H9 (cell line): ENCODE data around the gene LRRC39. TPM values are rescaled to one million over a fixed set of nuclear protein-coding genes. Genes with fewer than 3 reads are reported as not detected.

ENCODE experiments used
- DNase-seq: peaks from one replicate; pipeline ENCODE4 v3.0.0-alpha.2; 2017
- H2AFZ ChIP-seq: one replicate; pipeline ENCODE4 v1.6.1; 2013; ENCODE audit warnings: mild to moderate bottlenecking, low read length, control low read depth, moderate library complexity
- H2AK5ac ChIP-seq: 2 replicates; pipeline ENCODE4 v1.6.1; 2013; ENCODE audit warnings: low read length, control low read depth, mixed read lengths; ENCODE audit not compliant: insufficient read length
- H2BK120ac ChIP-seq: one replicate; pipeline ENCODE4 v1.6.1; 2013; ENCODE audit warnings: low read depth, mild to moderate bottlenecking, low read length, control low read depth, inconsistent platforms; ENCODE audit not compliant: poor library complexity, severe bottlenecking
- H2BK12ac ChIP-seq: 2 replicates; pipeline ENCODE4 v1.6.1; 2013; ENCODE audit warnings: low read length, control low read depth, mixed read lengths, low read depth; ENCODE audit not compliant: insufficient read length
- H2BK15ac ChIP-seq: 2 replicates; pipeline ENCODE4 v1.6.1; 2013; ENCODE audit warnings: low read depth, low read length, control low read depth
- H2BK20ac ChIP-seq: one replicate; pipeline ENCODE4 v1.6.1; 2013; ENCODE audit warnings: low read depth, mild to moderate bottlenecking, low read length, control low read depth, inconsistent platforms; ENCODE audit not compliant: poor library complexity, severe bottlenecking
- H2BK5ac ChIP-seq: 2 replicates; pipeline ENCODE4 v1.6.1; 2013; ENCODE audit warnings: low read length, control low read depth, mixed read lengths; ENCODE audit not compliant: insufficient read length
- H3K14ac ChIP-seq: 2 replicates; pipeline ENCODE4 v1.6.1; 2013; ENCODE audit warnings: low read length, control low read depth; ENCODE audit not compliant: insufficient read depth
- H3K18ac ChIP-seq: 2 replicates; pipeline ENCODE4 v1.6.1; 2013; ENCODE audit warnings: low read depth, mild to moderate bottlenecking, mixed read lengths, low read length, control low read depth; ENCODE audit not compliant: insufficient read length
- H3K23ac ChIP-seq: 2 replicates; pipeline ENCODE4 v1.6.1; 2013; ENCODE audit warnings: low read length, control low read depth, mixed read lengths, low read depth; ENCODE audit not compliant: insufficient read length
- H3K23me2 ChIP-seq: 2 replicates; pipeline ENCODE4 v1.6.1; 2013; ENCODE audit warnings: low read depth, mild to moderate bottlenecking, mixed read lengths, low read length, control low read depth; ENCODE audit not compliant: insufficient read length, poor library complexity, severe bottlenecking
- H3K27ac ChIP-seq: 2 replicates; pipeline ENCODE4 v1.5.1; 2013; ENCODE audit warnings: low read length, control low read depth, mixed read lengths, low read depth; ENCODE audit not compliant: insufficient read length
- H3K27me3 ChIP-seq: 2 replicates; pipeline ENCODE4 v1.6.1; 2013; ENCODE audit warnings: low read length, control low read depth, inconsistent platforms; ENCODE audit not compliant: insufficient read depth
- H3K4ac ChIP-seq: 2 replicates; pipeline ENCODE4 v1.6.1; 2013; ENCODE audit warnings: low read depth, mild to moderate bottlenecking, control low read depth, inconsistent platforms, low read length, moderate library complexity
- H3K4me1 ChIP-seq: 2 replicates; pipeline ENCODE4 v1.6.1; 2013; ENCODE audit warnings: low read length, control low read depth, inconsistent platforms; ENCODE audit not compliant: insufficient read depth
- H3K4me2 ChIP-seq: 2 replicates; pipeline ENCODE4 v1.6.1; 2013; ENCODE audit warnings: low read length, control low read depth, mixed read lengths; ENCODE audit not compliant: insufficient read length, insufficient read depth
- H3K56ac ChIP-seq: 2 replicates; pipeline ENCODE4 v1.6.1; 2013; ENCODE audit warnings: low read depth, mild to moderate bottlenecking, mixed read lengths, low read length, control low read depth; ENCODE audit not compliant: insufficient read length
- H3K79me1 ChIP-seq: 2 replicates; pipeline ENCODE4 v1.6.1; 2013; ENCODE audit warnings: low read depth, mild to moderate bottlenecking, moderate library complexity, low read length, control low read depth, inconsistent platforms; ENCODE audit not compliant: insufficient read depth, poor library complexity, severe bottlenecking
- H3K79me2 ChIP-seq: 2 replicates; pipeline ENCODE4 v1.6.1; 2013; ENCODE audit warnings: low read length, control low read depth, inconsistent platforms; ENCODE audit not compliant: insufficient read depth
- H3K9ac ChIP-seq: 2 replicates; pipeline ENCODE4 v1.6.1; 2013; ENCODE audit warnings: low read length, control low read depth, mixed read lengths; ENCODE audit not compliant: insufficient read length; ENCODE audit errors: extremely low read depth
- H3K9me3 ChIP-seq: one replicate; pipeline ENCODE4 v1.6.1; 2013; ENCODE audit warnings: low read depth, low read length, inconsistent platforms; ENCODE audit not compliant: control insufficient read depth
- H3T11ph ChIP-seq: one replicate; pipeline ENCODE4 v1.6.1; 2013; ENCODE audit warnings: mild to moderate bottlenecking, low read length, control low read depth, inconsistent platforms
- H4K20me1 ChIP-seq: one replicate; pipeline ENCODE4 v1.6.1; 2013; ENCODE audit not compliant: control insufficient read depth, insufficient read length, insufficient read depth
- H4K5ac ChIP-seq: 2 replicates; pipeline ENCODE4 v1.6.1; 2013; ENCODE audit warnings: low read depth, mild to moderate bottlenecking, mixed read lengths, low read length, control low read depth; ENCODE audit not compliant: insufficient read length
- H4K8ac ChIP-seq: replicated peaks from 2 replicates; pipeline ENCODE4 v1.6.1; 2013; ENCODE audit warnings: low read length, control low read depth, mixed read lengths, low read depth; ENCODE audit not compliant: insufficient read length
- H4K91ac ChIP-seq: 2 replicates; pipeline ENCODE4 v1.6.1; 2013; ENCODE audit warnings: low read depth, mild to moderate bottlenecking, moderate library complexity, mixed read lengths, low read length, control low read depth; ENCODE audit not compliant: insufficient read length
- H3K27ac Mint-ChIP-seq, 3 experiments: 2 replicates in 2 of 3; 3 replicates in 1 of 3; pipeline ENCODE4 v1.8.0; 2020 to 2021; ENCODE audit warnings: mixed read lengths in 3 of 3, mild to moderate bottlenecking in 1 of 3, moderate library complexity in 1 of 3
- H3K27me3 Mint-ChIP-seq: 2 replicates; pipeline ENCODE4 v1.8.0; 2021; ENCODE audit warnings: low read depth, mild to moderate bottlenecking, moderate library complexity, mixed read lengths
- H3K36me3 Mint-ChIP-seq, 3 experiments: 2 replicates in 2 of 3; 3 replicates in 1 of 3; pipeline ENCODE4 v1.8.0; 2020 to 2021; ENCODE audit warnings: low read depth in 3 of 3, mixed read lengths in 3 of 3; ENCODE audit not compliant: insufficient read depth in 1 of 3
- H3K4me1 Mint-ChIP-seq, 2 experiments: 2 replicates each; pipeline ENCODE4 v1.8.0; 2020; ENCODE audit warnings: mixed read lengths in 2 of 2
- H3K4me3 Mint-ChIP-seq, 2 experiments: 2 replicates in 1 of 2; 3 replicates in 1 of 2; pipeline ENCODE4 v1.8.0; 2020 to 2021; ENCODE audit warnings: mild to moderate bottlenecking in 2 of 2, mixed read lengths in 2 of 2, moderate library complexity in 1 of 2
- H3K9me3 Mint-ChIP-seq, 2 experiments: 2 replicates in 1 of 2; 3 replicates in 1 of 2; pipeline ENCODE4 v1.8.0; 2020; ENCODE audit warnings: mild to moderate bottlenecking in 2 of 2, mixed read lengths in 2 of 2, moderate library complexity in 1 of 2
- WGBS: extraction: QIAGEN DNeasy Blood & Tissue Kit; methylation state at CpG from one replicate; pipeline ENCODE4 v1.1.7; 2013; ENCODE audit warnings: missing lambda C conversion rate, low lambda C conversion rate, mixed read lengths; ENCODE audit not compliant: insufficient read length; ENCODE audit errors: extremely low coverage; 5-methylcytosine and 5-hydroxymethylcytosine counted together
- total RNA-seq: library from RNA; stranded (reverse); gene quantifications from 2 replicates; pipeline ENCODE4 v1.2.1, GENCODE V29; 2021
- TF ChIP-seq, protein P1 (sequence below): fragments of 200-600 bp; sonication (generic); conservative IDR thresholded peaks from 3 replicates; pipeline ENCODE4 v1.8.0; 2021; ENCODE audit warnings: antibody characterized with exemption, mild to moderate bottlenecking

Gene LRRC39
- total RNA-seq, 1 experiment from 2014 or later: 0.37 TPM

DNA sequence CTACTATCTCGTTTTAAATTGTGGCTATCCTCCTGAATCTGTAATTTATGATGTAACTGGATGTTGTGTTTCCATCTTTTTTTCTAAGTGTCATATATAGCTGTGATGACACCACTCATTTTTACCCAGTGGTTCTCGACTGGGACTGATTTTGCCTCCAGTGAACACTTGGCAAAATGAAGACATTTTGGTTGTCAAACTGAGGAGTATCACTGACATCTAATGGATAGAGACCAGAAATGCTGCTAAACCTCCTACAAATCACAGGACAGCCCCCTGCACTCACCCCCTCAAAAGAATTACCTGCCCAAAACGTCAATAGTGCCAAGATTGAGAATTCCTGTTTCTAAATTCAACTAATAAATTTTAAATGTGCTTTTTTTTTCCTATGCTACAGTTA is 43.2 kb downstream of the LRRC39 start:
- H3K18ac ChIP-seq: no peak overlapping the region
- no peak overlapping the region for H4K91ac ChIP-seq
- no peak for DNase-seq
- no peak overlapping the region for H2AFZ ChIP-seq
- WGBS: no CpG with 5 or more reads among the region's 3 CpGs
- H3K27ac ChIP-seq: no peak overlapping the region
- peaks cover 8% of the 10 kb centered on the region for H3K79me1 ChIP-seq
- Mint-ChIP-seq H3K27ac (no peak overlapping the region), H3K36me3 (peaks cover 3 to 19% (median 18%) of the 10 kb centered on the region in 3 experiments; a peak in 6 of 7 replicates), H3K9me3 (no peaks in the 10 kb centered on the region; a peak in 1 of 5 replicates), H3K4me1 (peaks cover 7 to 9% of the 10 kb centered on the region in 2 experiments), H3K4me3 (no peak overlapping the region), H3K27me3 (no peaks in the 10 kb centered on the region)
- peaks cover 14% of the 10 kb centered on the region; the same call in 1 of the 2 replicates for H3K79me2 ChIP-seq
- H3K27me3 ChIP-seq: no peaks in the 10 kb centered on the region
- H2BK15ac ChIP-seq: no peak overlapping the region
- no peak overlapping the region for H3K56ac ChIP-seq
- no peak overlapping the region for H2AK5ac ChIP-seq
- no peak overlapping the region for H3K23ac ChIP-seq
- H3T11ph ChIP-seq: no peak overlapping the region
- no peaks in the 10 kb centered on the region for H4K20me1 ChIP-seq
- no peak overlapping the region for H4K5ac ChIP-seq
- TF ChIP-seq, protein P1, sequence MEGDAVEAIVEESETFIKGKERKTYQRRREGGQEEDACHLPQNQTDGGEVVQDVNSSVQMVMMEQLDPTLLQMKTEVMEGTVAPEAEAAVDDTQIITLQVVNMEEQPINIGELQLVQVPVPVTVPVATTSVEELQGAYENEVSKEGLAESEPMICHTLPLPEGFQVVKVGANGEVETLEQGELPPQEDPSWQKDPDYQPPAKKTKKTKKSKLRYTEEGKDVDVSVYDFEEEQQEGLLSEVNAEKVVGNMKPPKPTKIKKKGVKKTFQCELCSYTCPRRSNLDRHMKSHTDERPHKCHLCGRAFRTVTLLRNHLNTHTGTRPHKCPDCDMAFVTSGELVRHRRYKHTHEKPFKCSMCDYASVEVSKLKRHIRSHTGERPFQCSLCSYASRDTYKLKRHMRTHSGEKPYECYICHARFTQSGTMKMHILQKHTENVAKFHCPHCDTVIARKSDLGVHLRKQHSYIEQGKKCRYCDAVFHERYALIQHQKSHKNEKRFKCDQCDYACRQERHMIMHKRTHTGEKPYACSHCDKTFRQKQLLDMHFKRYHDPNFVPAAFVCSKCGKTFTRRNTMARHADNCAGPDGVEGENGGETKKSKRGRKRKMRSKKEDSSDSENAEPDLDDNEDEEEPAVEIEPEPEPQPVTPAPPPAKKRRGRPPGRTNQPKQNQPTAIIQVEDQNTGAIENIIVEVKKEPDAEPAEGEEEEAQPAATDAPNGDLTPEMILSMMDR: no peak
- no peak overlapping the region for H2BK20ac ChIP-seq
- H2BK12ac ChIP-seq: no peak overlapping the region
- no peaks in the 10 kb centered on the region for H3K4me1 ChIP-seq
- no peak overlapping the region for H2BK5ac ChIP-seq
- H2BK120ac ChIP-seq: no peak overlapping the region
- H3K23me2 ChIP-seq: peaks cover 2% of the 10 kb centered on the region
- H3K4me2 ChIP-seq: no peak overlapping the region
- H4K8ac ChIP-seq: no peak overlapping the region
- no peak overlapping the region for H3K9ac ChIP-seq
- no peak overlapping the region for H3K4ac ChIP-seq
- no peaks in the 10 kb centered on the region for H3K9me3 ChIP-seq
- H3K14ac ChIP-seq: no peak overlapping the region
